ENCODE data around the gene ATP6V1A. TPM values are rescaled to one million over a fixed set of nuclear protein-coding genes. Genes with fewer than 3 reads are reported as not detected.

Gene ATP6V1A
- total RNA-seq, 1 experiment from 2014 or later: 73.4 TPM

DNA sequence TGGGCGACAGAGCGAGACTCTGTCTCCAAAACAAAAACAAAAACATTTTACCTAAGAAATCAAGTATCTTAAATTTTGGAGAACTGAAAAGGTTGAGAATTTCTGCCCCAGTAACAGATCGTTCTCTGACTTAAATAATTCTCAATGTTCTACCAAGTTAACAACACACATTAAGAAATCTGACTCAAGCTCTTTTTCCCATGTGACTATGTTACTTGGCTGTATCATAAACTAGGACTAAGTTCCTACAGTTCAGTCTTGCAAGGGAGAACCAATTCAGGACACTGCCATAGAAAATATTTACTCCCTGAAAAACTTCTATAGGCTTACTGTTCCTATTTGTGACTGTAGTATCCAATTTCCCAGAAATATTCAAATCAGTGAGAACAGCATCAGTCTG, 29.5 kb upstream of the ATP6V1A start:
- H2AK5ac ChIP-seq (ENCODE audit: insufficient read length, low read length): no peak overlapping the region
- no peak overlapping the region for H2BK120ac ChIP-seq (ENCODE audit: low read depth, low read length, poor library complexity, severe bottlenecking)
- H2BK15ac ChIP-seq (ENCODE audit: low read depth, low read length): no peak overlapping the region
- H3K4me2 ChIP-seq (ENCODE audit: insufficient read depth, insufficient read length, low read length): no peak overlapping the region
- H2AFZ ChIP-seq (ENCODE audit: low read length): no peak overlapping the region
- 0 out of 7 replicates have a peak overlapping the region, but pooled peaks of 2 of the 3 experiments have one; percentile 22 to 70 for H3K27ac Mint-ChIP-seq
- H4K8ac ChIP-seq (replicated peaks; ENCODE audit: insufficient read length, low read depth, low read length): no peak overlapping the region
- no peak overlapping the region for H4K91ac ChIP-seq (ENCODE audit: insufficient read length, low read depth, low read length)
- no peaks in the 10 kb centered on the region for H3K4me1 ChIP-seq (ENCODE audit: insufficient read depth, low read length)
- H3K79me2 ChIP-seq (ENCODE audit: insufficient read depth, low read length): no peaks in the 10 kb centered on the region
- no peaks in the 10 kb centered on the region for H3K9me3 ChIP-seq (ENCODE audit: control insufficient read depth, low read depth, low read length)
- H3K79me1 ChIP-seq (ENCODE audit: insufficient read depth, low read depth, low read length, poor library complexity, severe bottlenecking): no peaks in the 10 kb centered on the region
- H3K14ac ChIP-seq (ENCODE audit: insufficient read depth, low read length): no peak overlapping the region
- no peak overlapping the region for H3K18ac ChIP-seq (ENCODE audit: insufficient read length, low read depth, low read length)
- no peak overlapping the region for H3K4me3 Mint-ChIP-seq
- no peak overlapping the region for H2BK20ac ChIP-seq (ENCODE audit: low read depth, low read length, poor library complexity, severe bottlenecking)
- WGBS (ENCODE audit: extremely low coverage, insufficient read length, low lambda C conversion rate): no CpG with 5 or more reads among the region's 3 CpGs
- no peak overlapping the region for H4K5ac ChIP-seq (ENCODE audit: insufficient read length, low read depth, low read length)
- H3K27ac ChIP-seq (ENCODE audit: insufficient read length, low read depth, low read length): no peak overlapping the region
- H3K36me3 Mint-ChIP-seq (ENCODE audit: insufficient read depth in 1 of 3, low read depth in 3 of 3): peaks cover 16 to 44% (median 41%) of the 10 kb centered on the region in 3 experiments; a peak in 6 of 7 replicates
- H3K4ac ChIP-seq (ENCODE audit: low read depth, low read length): no peak overlapping the region
- no peaks in the 10 kb centered on the region for H4K20me1 ChIP-seq (ENCODE audit: control insufficient read depth, insufficient read depth, insufficient read length)
- H3K27me3 Mint-ChIP-seq (ENCODE audit: low read depth): peaks cover 2% of the 10 kb centered on the region; the same call in 1 of the 2 replicates
- H3K9me3 Mint-ChIP-seq: no peaks in the 10 kb centered on the region
- no peak overlapping the region for H2BK12ac ChIP-seq (ENCODE audit: insufficient read length, low read depth, low read length)
- no peak overlapping the region for H3K56ac ChIP-seq (ENCODE audit: insufficient read length, low read depth, low read length)
- H3K9ac ChIP-seq (ENCODE audit: extremely low read depth, insufficient read length, low read length): no peak overlapping the region
- no peak overlapping the region for H3K23ac ChIP-seq (ENCODE audit: insufficient read length, low read depth, low read length)
- no peaks in the 10 kb centered on the region for H3K4me1 Mint-ChIP-seq
- TF ChIP-seq, protein P1, sequence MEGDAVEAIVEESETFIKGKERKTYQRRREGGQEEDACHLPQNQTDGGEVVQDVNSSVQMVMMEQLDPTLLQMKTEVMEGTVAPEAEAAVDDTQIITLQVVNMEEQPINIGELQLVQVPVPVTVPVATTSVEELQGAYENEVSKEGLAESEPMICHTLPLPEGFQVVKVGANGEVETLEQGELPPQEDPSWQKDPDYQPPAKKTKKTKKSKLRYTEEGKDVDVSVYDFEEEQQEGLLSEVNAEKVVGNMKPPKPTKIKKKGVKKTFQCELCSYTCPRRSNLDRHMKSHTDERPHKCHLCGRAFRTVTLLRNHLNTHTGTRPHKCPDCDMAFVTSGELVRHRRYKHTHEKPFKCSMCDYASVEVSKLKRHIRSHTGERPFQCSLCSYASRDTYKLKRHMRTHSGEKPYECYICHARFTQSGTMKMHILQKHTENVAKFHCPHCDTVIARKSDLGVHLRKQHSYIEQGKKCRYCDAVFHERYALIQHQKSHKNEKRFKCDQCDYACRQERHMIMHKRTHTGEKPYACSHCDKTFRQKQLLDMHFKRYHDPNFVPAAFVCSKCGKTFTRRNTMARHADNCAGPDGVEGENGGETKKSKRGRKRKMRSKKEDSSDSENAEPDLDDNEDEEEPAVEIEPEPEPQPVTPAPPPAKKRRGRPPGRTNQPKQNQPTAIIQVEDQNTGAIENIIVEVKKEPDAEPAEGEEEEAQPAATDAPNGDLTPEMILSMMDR (conservative IDR thresholded peaks at IDR 0.05): no peak
- no peaks in the 10 kb centered on the region for H3K23me2 ChIP-seq (ENCODE audit: insufficient read length, low read depth, low read length, poor library complexity, severe bottlenecking)
- no peak overlapping the region for H2BK5ac ChIP-seq (ENCODE audit: insufficient read length, low read length)
- DNase-seq: no peak
- H3T11ph ChIP-seq (ENCODE audit: low read length): no peak overlapping the region
- H3K27me3 ChIP-seq (ENCODE audit: insufficient read depth, low read length): no peaks in the 10 kb centered on the region
